G401 (cell line): ENCODE data around the gene VEGFA. TPM values are rescaled to one million over a fixed set of nuclear protein-coding genes. Genes with fewer than 3 reads are reported as not detected.

Experiments used
- DNase-seq: peaks from one replicate; pipeline ENCODE4 v3.0.0-alpha.2; 2015; ENCODE audit warnings: low spot score
- in situ Hi-C: cut with HindIII; loops from 2 replicates; pipeline ENCODE4 v1.10.0; 2016; ENCODE audit warnings: low sequenced_read_pairs, mixed read lengths
- total RNA-seq: library from RNA; depleted of rRNA; stranded (reverse); fragments of >200 nt; shearing (Covaris generic); gene quantifications from 2 replicates; pipeline ENCODE4 v1.2.3, GENCODE V29; 2014

The VEGFA gene
- total RNA-seq, 1 experiment from 2014 or later = 32.7 TPM

- no peak for DNase-seq
- in situ Hi-C loops = no loop called here
These were observed 27.2 kb downstream of the VEGFA start for GRCh38 chr6:43796903-43797890.

GRCh38 chr6:43797919-43798318 is 27.9 kb downstream of the VEGFA start:
- no peak for DNase-seq
- in situ Hi-C loops = no loop called here

DNA sequence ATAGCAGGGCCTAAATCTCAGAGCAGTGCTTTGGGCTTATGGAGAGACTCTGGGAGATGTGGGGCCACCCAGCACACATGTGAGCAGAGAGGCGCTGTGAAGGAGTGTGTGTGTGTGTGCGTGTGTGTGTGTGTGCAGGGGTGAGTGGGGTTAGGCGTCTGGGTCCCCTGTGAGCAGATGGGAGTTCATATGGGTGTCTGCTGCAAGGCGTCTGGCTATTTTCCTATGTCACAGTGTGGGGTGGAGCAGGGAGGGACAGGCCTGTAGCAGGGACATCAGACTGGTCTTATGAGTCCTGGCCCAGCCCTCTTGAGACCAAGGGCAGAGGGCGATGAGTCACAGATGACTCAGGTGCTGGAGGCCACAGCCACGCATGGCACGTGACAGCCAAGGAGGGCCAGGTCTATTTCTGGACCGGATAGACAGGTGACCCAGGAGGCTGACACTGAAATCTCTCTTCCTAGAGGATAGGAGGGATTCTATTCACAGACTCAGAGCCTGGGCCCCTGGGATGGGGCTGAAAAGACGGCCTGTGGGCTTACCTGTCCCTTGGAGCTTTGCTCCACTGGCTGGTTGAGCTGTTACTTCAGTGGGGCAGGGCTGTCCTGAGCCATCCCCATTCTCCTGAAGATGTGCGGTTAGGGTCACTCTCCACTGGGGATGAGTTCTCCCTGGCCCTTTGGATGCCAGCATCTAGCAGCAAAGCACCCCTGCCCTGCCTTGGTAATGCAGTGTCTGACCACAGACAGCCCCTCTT is 28.9 kb downstream of the VEGFA start:
- in situ Hi-C loops = no loop called here
- DNase-seq = peak; percentile 43

- in situ Hi-C loops = no loop called here
- no peak for DNase-seq
These were observed 29.7 kb downstream of the VEGFA start for GRCh38 chr6:43799551-43800297.

DNA sequence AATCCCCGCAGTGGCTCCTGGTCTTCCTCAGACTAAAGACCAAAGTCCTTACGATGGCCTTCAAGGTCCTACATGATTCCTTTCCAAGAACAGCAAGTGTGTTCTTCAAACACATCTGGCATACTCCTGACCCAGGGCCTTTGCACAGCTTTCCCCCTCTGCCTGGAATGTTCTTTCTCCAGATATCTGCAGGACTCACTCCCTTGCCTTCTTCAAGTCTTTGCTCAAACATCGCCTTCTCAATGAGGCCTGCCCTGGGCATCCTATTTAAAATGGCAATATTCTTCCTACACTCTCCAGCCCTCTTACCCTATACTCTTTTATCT is 30.2 kb downstream of the VEGFA start:
- DNase-seq = peak; percentile 15
- in situ Hi-C loops = no loop called here

- DNase-seq = peak; percentile 76
- in situ Hi-C loops = no loop called here
These were observed 30.9 kb downstream of the VEGFA start for GRCh38 chr6:43800746-43801494.

GRCh38 chr6:43801495-43802181 is 31.6 kb downstream of the VEGFA start:
- in situ Hi-C loops = no loop called here
- peak; percentile 83 for DNase-seq

DNA sequence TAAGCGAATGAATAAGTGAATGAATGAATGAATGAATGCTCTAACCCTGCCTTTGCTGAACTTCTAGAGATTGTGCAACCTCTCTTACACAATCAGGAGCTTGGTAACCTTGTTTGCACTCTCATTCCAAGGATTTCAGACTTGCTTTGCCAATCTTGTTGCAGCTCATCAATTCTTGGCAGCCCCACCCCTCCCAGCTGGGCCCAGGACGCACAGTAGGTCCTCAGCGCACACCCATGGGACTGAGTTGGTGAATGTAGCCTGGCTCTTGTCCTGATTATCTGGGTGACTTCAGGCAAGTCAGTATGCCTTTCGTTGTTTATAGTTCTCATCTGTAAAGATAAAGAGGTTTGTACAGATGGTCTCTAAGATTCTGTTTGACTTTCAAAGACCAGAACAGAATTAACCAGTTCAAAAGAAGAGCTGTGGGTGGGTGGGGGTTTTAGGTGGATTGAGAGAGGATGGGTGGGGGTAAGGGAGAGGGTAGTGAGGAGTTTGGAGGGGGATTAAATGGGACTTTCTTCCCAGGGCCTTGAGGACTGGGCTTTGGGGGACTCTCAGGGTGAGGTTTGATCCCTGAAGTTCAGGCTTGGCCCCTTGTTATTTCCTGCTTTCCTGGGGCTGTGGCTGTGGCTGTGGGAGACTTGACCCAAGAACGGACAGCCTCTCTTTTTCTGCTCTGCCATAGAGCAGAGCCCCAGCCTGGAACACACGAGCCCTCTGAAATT is 33.2 kb downstream of the VEGFA start:
- in situ Hi-C loops = no loop called here

GRCh38 chr6:43803783-43804549 is 34.0 kb downstream of the VEGFA start:
- DNase-seq = no peak
- in situ Hi-C loops = no loop called here

More for the DNA sequence above, 33.2 kb downstream of the VEGFA start:
- DNase-seq = no peak

DNA sequence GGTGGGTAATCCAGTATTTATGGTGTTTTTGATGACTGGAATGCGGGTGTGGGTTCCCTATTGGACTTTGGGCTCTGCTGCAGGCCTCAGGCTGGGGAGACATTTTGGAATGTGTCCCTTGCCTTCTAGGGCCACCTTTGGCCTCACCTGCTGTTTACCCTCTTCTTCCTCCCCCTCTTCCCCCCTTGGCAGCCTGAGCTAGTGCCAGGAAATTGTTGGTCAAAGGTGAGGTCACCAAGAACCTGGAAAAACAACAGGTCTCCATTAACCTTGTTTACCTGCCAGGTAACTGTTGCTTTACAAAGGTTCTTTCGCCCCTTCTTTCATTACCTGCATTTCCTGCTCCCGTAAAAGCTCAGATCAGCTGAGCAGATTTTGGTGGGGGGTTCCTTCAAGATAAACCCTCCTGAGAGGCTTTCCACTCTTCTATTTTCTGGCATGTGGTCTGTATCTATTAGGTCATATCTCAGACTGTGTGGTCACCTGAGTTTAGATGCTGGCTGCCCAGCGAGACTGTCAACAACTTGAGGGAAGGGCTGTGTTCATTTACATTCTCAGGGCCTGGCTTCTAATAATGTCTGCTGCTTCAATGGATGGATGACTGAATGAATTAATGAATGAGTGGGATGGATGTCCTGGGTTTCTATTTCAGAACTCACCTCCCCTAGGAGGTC is 34.7 kb downstream of the VEGFA start:
- in situ Hi-C loops = no loop called here
- no peak for DNase-seq

DNA sequence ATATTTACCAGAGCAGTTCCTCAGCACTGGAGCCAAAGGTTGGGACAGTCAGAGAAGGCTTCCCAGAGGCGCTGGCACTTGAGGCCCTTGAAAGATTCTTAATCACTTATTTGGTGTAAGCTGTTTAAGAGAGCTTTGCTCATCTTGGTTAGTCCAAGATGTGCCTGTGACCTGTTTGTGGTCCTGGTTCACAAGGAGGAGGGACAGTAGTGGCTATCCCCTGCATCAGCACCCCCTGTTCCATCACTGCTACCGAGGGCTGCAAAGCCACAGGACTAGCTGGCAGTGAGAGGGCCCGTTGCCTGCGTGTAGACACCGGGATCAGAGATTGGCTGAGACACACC is 35.7 kb downstream of the VEGFA start:
- in situ Hi-C loops = no loop called here

DNA sequence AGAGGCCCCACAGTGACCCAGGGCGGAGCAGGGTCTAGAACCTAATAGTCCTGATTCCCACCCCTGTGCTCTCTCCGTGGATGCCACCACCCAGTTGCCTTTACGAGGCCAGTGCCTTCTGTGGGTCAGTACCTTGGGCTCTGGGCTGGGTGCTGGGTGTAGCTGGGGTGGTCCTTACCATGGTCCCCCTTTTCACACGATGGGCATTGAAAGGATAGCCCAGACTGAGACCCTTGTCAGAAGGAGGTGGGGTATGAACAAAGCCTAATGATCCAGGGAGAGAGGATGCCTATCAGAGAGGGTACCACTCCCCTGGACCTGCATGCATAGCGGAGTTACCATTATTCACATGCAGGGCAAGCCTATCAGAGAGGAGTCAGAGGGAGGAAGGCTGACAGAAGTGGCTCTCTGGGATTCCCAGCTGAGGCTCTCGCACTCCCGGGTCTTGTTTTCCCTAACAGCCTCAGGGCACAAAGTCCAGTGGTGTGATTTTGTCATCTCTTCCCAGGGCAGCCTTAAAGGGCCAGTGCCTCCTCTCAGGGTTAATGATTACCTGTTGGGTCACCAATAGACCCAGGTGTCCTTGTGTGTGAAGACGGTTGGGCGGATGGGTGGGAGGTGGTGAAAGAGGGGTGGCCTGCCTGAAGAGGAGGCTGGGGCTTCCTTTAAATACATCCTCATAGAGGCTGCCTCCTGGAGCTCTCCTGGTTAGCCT is 36.2 kb downstream of the VEGFA start:
- in situ Hi-C loops = no loop called here
- DNase-seq = no peak

More for the DNA sequence above, 35.7 kb downstream of the VEGFA start:
- no peak for DNase-seq

- in situ Hi-C loops = no loop called here
- DNase-seq = no peak
These were observed 36.8 kb downstream of the VEGFA start for GRCh38 chr6:43806758-43807227.

GRCh38 chr6:43807228-43808061 is 37.4 kb downstream of the VEGFA start:
- in situ Hi-C loops = no loop called here
- no peak for DNase-seq

DNA sequence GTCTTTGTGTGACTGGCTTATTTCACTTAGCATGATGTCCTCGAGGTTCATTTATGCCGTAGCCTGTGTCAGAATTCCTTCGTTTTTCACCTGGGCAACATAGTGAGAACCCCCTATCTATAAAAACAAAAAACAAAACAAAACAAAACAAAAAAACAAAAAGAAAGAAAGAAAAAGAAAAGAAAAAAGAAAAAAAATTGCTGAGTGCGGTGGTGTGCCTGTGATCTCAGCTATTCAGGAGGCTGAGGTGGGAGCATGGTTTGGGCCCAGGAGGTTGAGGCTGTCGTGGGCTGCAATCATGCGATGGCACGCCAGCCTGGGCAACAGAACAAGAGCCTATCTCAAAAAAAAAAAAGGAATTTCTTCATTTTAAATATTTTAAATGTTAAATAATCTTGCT is 38.4 kb downstream of the VEGFA start:
- DNase-seq = no peak
- in situ Hi-C loops = no loop called here
